GM15510 (cell line): ENCODE data around the gene FBLN1.

Experiments
- POLR2A ChIP-seq: IDR thresholded peaks from 3 replicates; pipeline ENCODE4 v1.6.1; 2011; ENCODE audit warnings: borderline replicate concordance; ENCODE audit not compliant: insufficient read length; ENCODE audit errors: extremely low read depth

The FBLN1 gene

DNA sequence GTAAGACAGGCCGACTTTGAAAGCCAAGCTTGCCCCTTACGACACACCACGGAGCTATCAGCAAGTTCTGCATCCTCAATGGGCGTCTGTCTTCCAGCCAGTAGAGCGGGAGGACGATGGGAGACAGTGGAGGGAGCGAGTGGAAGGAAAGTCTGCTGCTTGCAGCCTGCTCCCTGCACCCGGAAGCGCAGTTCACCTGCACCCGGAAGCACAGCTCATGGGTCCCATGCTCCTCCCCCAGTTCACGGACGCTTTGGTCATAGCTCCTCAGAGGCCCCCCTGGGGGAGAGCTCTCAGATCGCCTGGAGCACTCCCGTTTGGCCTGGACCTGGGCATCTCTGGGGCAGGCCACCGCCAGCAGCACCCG is 51.3 kb downstream of the FBLN1 start:
- no peak for TF ChIP-seq POLR2A

- no peak for TF ChIP-seq POLR2A
Observed at GRCh38 chr22:45554861-45555260, 52.2 kb downstream of the FBLN1 start.

- no peak for TF ChIP-seq POLR2A
Observed at GRCh38 chr22:45562102-45562501, 59.4 kb downstream of the FBLN1 start.

- no peak for TF ChIP-seq POLR2A
Observed at GRCh38 chr22:45562537-45563361, 60.1 kb downstream of the FBLN1 start.

DNA sequence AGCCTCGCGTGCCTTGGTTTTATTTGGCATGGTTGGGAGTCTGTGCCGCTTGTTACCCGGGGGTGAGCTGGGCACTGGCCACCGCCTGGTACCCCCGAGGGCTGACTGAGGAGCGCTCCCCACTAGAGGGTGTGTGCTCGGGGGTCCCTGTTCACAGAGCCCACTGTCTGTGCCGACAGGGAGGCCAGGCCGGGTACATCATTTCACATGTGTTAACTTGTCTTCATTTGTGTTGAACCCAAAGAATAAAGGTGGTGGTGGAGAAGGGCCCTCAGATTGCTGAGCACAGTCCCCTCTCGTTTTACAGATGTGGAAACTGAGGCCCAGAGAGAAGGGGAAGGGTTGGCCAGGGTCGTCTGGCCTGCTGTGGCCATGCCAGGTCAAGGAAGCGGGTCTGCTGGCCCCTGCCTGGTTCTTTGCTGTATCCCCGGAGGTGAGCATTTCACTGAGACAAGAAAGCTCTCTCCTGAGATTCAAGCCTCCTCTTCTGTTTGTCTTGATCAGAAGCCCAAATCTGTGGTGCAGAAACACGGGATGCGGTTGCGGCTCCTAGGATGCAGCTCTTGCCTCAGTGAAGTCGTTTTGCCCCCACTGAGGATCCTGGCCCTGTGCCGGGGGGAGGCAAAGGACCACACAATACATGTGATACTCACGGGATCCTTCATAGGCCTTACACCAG is 60.8 kb downstream of the FBLN1 start:
- no peak for TF ChIP-seq POLR2A

DNA sequence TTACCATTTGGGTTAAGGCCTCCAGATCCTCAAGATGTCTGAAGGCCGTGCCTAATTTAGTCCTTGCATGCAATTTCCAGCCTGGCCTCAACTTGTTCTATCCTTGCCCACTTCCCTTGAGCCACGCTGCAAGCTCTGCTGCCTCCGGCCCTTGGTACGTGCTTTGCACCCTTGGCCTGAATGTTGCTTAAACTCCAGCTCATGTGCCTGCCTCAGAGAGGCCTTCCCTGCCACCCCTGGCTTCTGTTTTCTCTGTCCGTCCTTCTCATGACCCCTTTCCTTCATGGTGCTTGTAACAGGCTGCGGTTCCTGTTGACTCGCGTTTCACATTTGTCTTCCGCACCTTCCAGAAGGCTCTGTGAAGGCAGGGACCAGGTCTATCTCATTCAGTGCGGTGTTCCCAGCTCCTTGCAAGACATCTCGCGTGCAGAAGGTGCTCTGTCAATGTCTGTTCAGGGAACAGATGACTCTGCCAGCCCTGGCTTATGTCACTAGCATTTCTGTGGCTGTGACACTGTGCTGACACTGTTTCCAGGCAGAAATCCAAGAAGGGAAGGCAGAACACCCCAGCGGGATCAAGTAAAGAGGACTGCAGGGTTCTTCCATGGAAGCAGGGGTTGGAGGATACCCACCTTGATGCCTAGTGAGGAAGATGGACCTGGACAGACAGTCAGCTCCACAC is 61.8 kb downstream of the FBLN1 start:
- no peak for TF ChIP-seq POLR2A

- no peak for TF ChIP-seq POLR2A
Observed at GRCh38 chr22:45565171-45565570, 62.5 kb downstream of the FBLN1 start.

DNA sequence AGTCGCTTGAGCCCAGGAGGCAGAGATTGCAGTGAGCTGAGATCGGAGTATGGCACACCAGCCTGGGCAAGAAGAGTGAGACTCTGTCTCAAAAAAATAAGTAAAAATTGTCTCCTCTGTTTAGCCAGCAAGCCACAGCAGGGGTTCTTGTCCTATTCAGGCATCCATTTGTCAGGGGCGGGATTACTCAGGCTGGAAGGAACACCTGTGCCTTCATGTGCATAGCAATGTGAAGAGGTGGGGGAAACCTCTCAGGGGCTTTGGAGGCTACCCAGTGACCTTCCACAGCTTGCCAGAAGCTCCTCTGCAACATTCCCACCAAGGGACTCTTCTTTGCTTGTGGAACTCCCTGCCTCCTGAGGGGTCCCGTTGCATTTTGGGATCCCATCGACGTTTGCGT is 63.3 kb downstream of the FBLN1 start:
- no peak for TF ChIP-seq POLR2A

GRCh38 chr22:45568213-45568612 is 65.5 kb downstream of the FBLN1 start:
- no peak for TF ChIP-seq POLR2A

DNA sequence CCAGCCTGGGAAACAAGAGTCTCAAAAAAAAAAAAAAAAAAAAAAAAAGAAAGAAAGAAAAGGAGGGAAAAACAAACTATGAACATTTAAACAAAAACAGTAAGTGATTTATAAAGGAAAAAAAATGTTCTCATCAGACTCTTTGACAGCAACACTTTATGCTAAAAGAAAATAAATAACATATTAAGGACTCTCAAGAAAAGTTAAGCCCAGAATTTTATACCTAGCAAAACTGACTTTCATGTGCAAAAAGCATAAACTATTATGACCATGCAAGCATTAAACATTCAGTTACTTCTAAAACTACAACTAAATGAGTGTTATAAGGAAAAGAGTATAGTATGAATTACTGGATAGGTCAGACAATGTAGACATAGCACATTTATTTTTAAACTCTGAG is 68.4 kb downstream of the FBLN1 start:
- no peak for TF ChIP-seq POLR2A

GRCh38 chr22:45572444-45572843 is 69.8 kb downstream of the FBLN1 start:
- no peak for TF ChIP-seq POLR2A

- no peak for TF ChIP-seq POLR2A
Observed at GRCh38 chr22:45574069-45574703, 71.5 kb downstream of the FBLN1 start.

- TF ChIP-seq POLR2A, result no peak
Observed at GRCh38 chr22:45575173-45575572, 72.5 kb downstream of the FBLN1 start.

DNA sequence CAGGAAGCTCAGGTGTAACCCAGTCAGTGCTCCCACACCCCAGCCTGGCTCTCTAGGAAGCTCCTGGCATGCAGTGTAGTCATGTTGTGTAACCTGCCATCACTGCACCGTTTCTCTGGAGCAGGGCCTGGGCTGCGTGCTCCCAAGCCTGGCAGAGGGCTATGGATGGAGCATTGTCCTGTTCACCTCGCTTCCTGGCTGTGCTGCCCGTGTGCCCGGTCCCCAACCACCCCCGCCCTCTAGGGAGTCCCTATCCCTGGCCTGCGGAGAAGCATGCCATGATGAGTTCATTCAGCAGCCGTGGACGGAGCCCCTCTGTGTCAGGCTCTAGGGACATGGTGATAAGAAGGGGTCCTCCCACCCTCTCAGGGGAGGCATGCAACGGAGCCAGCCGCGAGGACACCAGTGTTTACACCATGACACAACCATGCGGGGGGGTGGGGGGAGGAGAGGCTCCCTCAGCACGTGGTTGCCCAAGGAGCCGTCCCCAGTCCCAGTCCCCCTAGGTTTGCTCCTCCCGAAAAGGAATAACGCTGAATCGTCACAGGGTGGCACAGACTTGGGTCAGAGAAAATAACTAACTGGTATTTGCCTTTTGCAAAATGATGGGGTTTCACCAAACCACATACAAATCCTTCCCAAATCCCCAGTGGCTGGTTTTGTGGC is 73.1 kb downstream of the FBLN1 start:
- TF ChIP-seq POLR2A, result no peak

GRCh38 chr22:45576273-45576625 is 73.6 kb downstream of the FBLN1 start:
- TF ChIP-seq POLR2A, result no peak
